Adrenal gland (tissue), 5 donors: ENCODE data around the gene PKNOX2.

Experiments
- POLR2A ChIP-seq, 2 donors: fragments of 450-650 bp; IDR thresholded peaks; one replicate each; pipeline ENCODE4 v1.6.1; 2017; ENCODE audit warnings: antibody characterized with exemption in 2 of 2, mild to moderate bottlenecking in 2 of 2, moderate library complexity in 1 of 2
- TF ChIP-seq, protein P1 (sequence below), 6 experiments: fragments of 450-650 bp in 4 of 6; fragments of 200-600 bp in 2 of 6; sonication (generic) in 1 of 6; IDR thresholded peaks; 1 replicate in 5 of 6; 2 replicates in 1 of 6; pipeline versions ENCODE4 v1.5.1 to v1.8.0; 2016 to 2021; ENCODE audit warnings: antibody characterized with exemption in 6 of 6, mild to moderate bottlenecking in 2 of 6, moderate library complexity in 1 of 6
- donor health status: DM: no; HTN: no; CAD: no.

DNA sequence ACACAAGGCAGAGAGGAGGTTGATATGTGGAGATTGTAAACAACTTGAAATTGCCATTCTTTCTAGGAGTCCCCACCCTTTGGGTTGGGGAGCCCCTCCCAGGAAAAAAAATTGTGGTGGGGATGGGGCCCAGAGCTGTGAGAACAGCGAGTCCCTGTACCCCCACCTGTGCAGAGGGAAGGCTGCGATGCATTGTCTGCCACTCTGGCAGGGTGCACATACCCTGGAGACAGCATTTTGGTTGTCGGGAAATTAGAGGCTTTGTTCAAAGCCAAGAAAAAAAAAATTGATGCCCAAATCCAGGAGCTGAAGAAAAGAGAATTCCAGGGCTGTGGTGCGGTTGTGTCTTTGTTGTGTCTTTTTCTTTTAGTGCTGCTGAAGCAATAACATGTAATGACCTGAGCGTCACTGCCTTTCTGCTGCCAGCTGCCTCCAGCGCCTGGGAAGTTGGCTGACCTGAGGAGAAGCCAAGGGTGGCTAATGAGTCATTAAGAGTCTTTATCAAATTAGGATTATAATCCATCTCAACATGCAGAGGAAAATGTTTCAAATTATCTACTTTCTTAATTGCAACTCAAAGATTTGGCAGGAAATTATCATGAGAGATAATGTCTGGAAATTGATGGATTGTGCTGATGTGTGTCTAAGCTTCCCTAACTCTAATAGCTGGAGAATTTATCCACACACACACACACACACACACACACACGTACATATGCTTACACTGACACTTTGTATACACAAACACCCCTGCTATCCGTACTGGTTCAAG lies 8.0 kb upstream of the PKNOX2 start:
- TF ChIP-seq, protein P1, sequence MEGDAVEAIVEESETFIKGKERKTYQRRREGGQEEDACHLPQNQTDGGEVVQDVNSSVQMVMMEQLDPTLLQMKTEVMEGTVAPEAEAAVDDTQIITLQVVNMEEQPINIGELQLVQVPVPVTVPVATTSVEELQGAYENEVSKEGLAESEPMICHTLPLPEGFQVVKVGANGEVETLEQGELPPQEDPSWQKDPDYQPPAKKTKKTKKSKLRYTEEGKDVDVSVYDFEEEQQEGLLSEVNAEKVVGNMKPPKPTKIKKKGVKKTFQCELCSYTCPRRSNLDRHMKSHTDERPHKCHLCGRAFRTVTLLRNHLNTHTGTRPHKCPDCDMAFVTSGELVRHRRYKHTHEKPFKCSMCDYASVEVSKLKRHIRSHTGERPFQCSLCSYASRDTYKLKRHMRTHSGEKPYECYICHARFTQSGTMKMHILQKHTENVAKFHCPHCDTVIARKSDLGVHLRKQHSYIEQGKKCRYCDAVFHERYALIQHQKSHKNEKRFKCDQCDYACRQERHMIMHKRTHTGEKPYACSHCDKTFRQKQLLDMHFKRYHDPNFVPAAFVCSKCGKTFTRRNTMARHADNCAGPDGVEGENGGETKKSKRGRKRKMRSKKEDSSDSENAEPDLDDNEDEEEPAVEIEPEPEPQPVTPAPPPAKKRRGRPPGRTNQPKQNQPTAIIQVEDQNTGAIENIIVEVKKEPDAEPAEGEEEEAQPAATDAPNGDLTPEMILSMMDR (IDR thresholded peaks at IDR 0.05) = no peak
- no peak for TF ChIP-seq POLR2A (IDR thresholded peaks at IDR 0.05)
